ENCODE results near the gene CALM3.
A peak's percentile ranks its signal among the peaks of the same experiment; 100 is the strongest.

CALM3 gene

DNA sequence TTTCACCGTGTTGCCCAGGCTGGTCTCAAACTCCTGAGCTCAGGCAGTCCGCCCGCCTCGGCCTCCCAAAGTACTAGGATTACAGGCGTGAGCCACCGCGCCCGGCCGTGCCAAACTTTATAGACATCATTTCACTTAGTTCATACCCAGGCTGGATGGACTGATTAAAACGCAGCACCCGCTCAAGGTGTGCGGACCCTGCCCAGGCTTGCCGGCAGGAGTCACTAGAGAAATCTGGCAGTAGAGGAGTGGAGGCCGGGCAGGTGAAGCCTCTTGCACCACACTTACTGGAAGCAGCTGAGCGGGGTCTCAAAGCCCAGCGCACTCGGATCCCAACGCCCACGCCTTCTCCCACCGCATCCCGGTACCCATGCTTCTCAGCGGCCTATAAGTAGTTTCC is 12.4 kb downstream of the CALM3 start:
- no peaks in the 10 kb centered on the region for H3K9me3 ChIP-seq (ENCODE audit: control insufficient read depth, low read length)
- no peak overlapping the region for H3K4me3 ChIP-seq (ENCODE audit: low read depth, low read length)
- no peak overlapping the region for H3K4me2 ChIP-seq (ENCODE audit: low read length)
- no peak overlapping the region for H3K27ac ChIP-seq
- H3K27me3 ChIP-seq (ENCODE audit: control insufficient read depth, insufficient read depth, low read length): no peaks in the 10 kb centered on the region
- H3K4me1 ChIP-seq: no peaks in the 10 kb centered on the region
- H3K79me2 ChIP-seq: no peaks in the 10 kb centered on the region
- H3K36me3 ChIP-seq (ENCODE audit: control insufficient read depth, insufficient read depth, low read length): no peaks in the 10 kb centered on the region
- TF ChIP-seq, protein P1, sequence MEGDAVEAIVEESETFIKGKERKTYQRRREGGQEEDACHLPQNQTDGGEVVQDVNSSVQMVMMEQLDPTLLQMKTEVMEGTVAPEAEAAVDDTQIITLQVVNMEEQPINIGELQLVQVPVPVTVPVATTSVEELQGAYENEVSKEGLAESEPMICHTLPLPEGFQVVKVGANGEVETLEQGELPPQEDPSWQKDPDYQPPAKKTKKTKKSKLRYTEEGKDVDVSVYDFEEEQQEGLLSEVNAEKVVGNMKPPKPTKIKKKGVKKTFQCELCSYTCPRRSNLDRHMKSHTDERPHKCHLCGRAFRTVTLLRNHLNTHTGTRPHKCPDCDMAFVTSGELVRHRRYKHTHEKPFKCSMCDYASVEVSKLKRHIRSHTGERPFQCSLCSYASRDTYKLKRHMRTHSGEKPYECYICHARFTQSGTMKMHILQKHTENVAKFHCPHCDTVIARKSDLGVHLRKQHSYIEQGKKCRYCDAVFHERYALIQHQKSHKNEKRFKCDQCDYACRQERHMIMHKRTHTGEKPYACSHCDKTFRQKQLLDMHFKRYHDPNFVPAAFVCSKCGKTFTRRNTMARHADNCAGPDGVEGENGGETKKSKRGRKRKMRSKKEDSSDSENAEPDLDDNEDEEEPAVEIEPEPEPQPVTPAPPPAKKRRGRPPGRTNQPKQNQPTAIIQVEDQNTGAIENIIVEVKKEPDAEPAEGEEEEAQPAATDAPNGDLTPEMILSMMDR (IDR thresholded peaks at IDR 0.05): no peak
- H2AFZ ChIP-seq: no peak overlapping the region
- no peak overlapping the region for H3K9ac ChIP-seq

DNA sequence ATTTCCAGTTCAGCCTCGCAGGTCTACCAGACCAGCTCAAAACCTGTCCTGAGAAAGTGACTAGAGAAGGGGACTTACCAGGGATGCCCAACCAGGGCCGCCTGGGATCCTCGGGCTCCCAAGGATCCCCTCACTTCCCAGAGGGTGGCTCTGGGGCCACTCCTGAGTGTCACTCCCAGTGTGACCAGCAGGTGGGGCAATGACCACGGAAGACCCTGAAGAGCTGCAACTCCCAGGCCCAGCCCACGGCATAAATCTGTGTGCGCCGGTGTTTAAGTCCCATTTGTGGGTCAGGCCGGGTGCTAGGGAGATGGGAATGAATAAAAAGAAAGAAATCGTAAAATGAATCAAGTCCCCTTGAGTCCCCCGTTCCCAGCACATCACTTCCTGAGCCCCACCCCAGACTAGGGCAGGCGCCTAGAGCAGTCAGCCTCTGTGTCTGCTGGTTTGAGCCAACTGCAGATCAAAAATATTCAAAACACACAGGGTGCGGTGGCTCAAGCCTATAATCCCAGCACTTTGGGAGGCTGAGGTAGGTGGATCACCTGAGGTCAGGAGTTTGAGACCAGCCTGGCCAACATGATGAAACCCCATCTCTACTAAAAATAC is 13.1 kb downstream of the CALM3 start:
- Histone ChIP-seq H3K9ac (no peak overlapping the region), H3K27ac (no peak overlapping the region)

DNA sequence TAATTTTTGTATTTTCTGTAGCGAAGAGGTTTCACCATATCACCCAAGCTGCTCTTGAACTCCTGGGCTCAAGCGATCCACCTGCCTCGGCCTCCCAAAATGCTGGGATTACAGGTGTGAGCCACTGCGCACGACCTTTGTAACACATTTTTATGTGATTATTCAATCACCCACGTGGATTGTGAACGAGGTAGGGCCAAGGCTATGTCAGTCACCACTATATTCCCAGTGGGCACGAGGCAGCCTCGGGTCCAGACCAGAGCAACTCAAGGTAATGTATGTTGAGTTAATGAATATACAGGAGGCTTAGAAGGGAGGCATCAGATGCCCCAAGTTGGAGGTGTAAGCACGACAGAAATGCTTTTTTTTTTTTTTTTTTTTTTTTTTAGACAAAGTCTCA is 14.8 kb downstream of the CALM3 start:
- Histone ChIP-seq H3K27ac (no peak overlapping the region), H3K36me3 (ENCODE audit: control insufficient read depth, insufficient read depth, low read length) (no peaks in the 10 kb centered on the region), H3K27me3 (ENCODE audit: control insufficient read depth, insufficient read depth, low read length) (no peaks in the 10 kb centered on the region), H3K79me2 (no peaks in the 10 kb centered on the region), H3K4me2 (ENCODE audit: low read length) (no peak overlapping the region), H3K4me3 (ENCODE audit: low read depth, low read length) (no peak overlapping the region), H2AFZ (no peak overlapping the region), H3K9me3 (ENCODE audit: control insufficient read depth, low read length) (no peaks in the 10 kb centered on the region), H3K4me1 (no peaks in the 10 kb centered on the region), H3K9ac (no peak overlapping the region)
- TF ChIP-seq, protein P1 (IDR thresholded peaks at IDR 0.05): no peak

More for the DNA sequence above, 13.1 kb downstream of the CALM3 start:
- Histone ChIP-seq H2AFZ (peak overlapping the region; percentile 61), H3K4me1 (no peaks in the 10 kb centered on the region), H3K79me2 (no peaks in the 10 kb centered on the region), H3K36me3 (ENCODE audit: control insufficient read depth, insufficient read depth, low read length) (no peaks in the 10 kb centered on the region), H3K4me2 (ENCODE audit: low read length) (no peak overlapping the region), H3K27me3 (ENCODE audit: control insufficient read depth, insufficient read depth, low read length) (no peaks in the 10 kb centered on the region), H3K4me3 (ENCODE audit: low read depth, low read length) (no peak overlapping the region), H3K9me3 (ENCODE audit: control insufficient read depth, low read length) (no peaks in the 10 kb centered on the region)
- TF ChIP-seq, protein P1 (IDR thresholded peaks at IDR 0.05): peak; percentile 94

DNA sequence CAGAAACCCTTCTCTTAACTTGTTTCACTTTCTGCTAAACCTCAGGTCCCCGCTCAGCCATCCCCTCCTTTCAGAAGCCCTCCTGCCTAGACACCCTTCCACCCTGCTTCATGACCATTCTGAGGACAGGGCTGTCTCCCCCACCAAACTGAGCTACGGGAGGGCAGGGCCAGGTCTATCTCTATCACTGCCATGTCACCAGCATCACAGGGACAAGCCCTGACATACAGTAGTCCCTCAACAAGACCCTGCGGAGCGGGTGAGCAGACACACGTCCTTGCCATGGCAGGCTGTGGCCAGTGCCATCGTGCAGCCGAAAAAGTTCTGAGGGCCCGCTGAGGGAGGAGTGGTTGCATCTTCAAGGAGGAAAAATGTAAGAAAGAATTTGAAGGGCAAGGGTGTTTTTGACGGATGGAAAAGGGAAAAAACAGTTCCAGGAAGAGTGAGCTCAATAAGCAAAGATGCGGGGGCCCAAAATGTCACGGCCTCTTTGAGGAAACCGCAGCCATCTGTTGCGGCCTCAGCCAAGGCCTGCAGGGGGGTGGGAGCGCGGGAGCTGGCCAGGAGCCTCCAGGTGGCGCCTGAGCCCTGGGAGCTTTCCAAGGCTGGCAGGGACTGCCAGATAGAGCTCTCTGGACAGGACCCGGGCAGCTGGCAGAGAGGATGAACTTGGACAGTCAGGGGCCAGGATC is 15.6 kb downstream of the CALM3 start:
- no peaks in the 10 kb centered on the region for H3K4me1 ChIP-seq
- H3K4me3 ChIP-seq (ENCODE audit: low read depth, low read length): no peak overlapping the region
- H3K9me3 ChIP-seq (ENCODE audit: control insufficient read depth, low read length): no peaks in the 10 kb centered on the region
- TF ChIP-seq, protein P1 (IDR thresholded peaks at IDR 0.05): peak; percentile 57
- no peaks in the 10 kb centered on the region for H3K79me2 ChIP-seq
- no peaks in the 10 kb centered on the region for H3K36me3 ChIP-seq (ENCODE audit: control insufficient read depth, insufficient read depth, low read length)
- H3K9ac ChIP-seq: no peak overlapping the region
- H3K4me2 ChIP-seq (ENCODE audit: low read length): no peak overlapping the region
- H3K27ac ChIP-seq: no peak overlapping the region
- H2AFZ ChIP-seq: no peak overlapping the region
- no peaks in the 10 kb centered on the region for H3K27me3 ChIP-seq (ENCODE audit: control insufficient read depth, insufficient read depth, low read length)

DNA sequence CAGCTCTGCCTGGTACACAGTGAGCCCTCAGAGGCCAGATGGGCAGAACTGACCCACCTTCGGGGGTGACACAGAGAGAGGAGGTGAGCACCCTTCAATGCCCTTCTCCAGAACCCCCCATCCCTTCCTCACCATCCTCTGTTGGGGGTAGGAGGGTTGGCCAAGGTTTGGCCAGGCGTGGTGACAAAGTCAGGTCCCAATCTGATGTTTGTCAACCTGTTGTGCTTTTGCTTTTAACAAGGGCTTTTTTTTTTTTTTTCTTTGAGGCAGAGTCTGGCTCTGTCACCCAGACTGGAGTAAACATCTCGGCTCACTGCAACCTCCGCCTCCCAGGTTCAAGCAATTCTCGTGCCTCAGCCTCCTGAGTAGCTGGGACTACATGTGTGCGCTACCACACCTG is 16.5 kb downstream of the CALM3 start:
- H3K9me3 ChIP-seq (ENCODE audit: control insufficient read depth, low read length): no peaks in the 10 kb centered on the region
- H3K36me3 ChIP-seq (ENCODE audit: control insufficient read depth, insufficient read depth, low read length): no peaks in the 10 kb centered on the region
- H3K4me3 ChIP-seq (ENCODE audit: low read depth, low read length): no peak overlapping the region
- no peak overlapping the region for H3K27ac ChIP-seq
- H3K27me3 ChIP-seq (ENCODE audit: control insufficient read depth, insufficient read depth, low read length): no peaks in the 10 kb centered on the region
- TF ChIP-seq, protein P1 (IDR thresholded peaks at IDR 0.05): no peak
- H3K4me1 ChIP-seq: no peaks in the 10 kb centered on the region
- H3K9ac ChIP-seq: no peak overlapping the region
- no peak overlapping the region for H2AFZ ChIP-seq
- H3K4me2 ChIP-seq (ENCODE audit: low read length): no peak overlapping the region
- H3K79me2 ChIP-seq: no peaks in the 10 kb centered on the region

Measured in parathyroid adenoma (tissue), 2 donors.